Hematopoietic multipotent progenitor cell treated with erythropoietin and hydrocortisone succinate and interleukin-3 and kit ligand, for 8 days (in vitro differentiated cells): ENCODE data around the gene HNRNPH1.
"Not testable (repeated sequence)": the region's sequence is repeated elsewhere in the genome, so short reads cannot be mapped to it uniquely, and the experiment has no call there.

Experiments
- DNase-seq: peaks from one replicate; pipeline ENCODE4 v3.0.0-alpha.2; 2015

The HNRNPH1 gene

GRCh38 chr5:179623003-179623905, at the start of gene HNRNPH1:
Gene HNRNPH1 (minus strand): TSS chr5:179623671. CDS start chr5:179623133, 538 bp downstream.
- peak; percentile 99 for DNase-seq

- DNase-seq = peak; percentile 78
Observed at GRCh38 chr5:179668391-179668790, 44.9 kb upstream of the HNRNPH1 start.

GRCh38 chr5:179661647-179662046, 38.2 kb upstream of the HNRNPH1 start:
- not testable (repeated sequence) for DNase-seq

GRCh38 chr5:179658179-179658856, 34.8 kb upstream of the HNRNPH1 start:
- peak; percentile 32 for DNase-seq

- DNase-seq = not testable (repeated sequence)
Observed at GRCh38 chr5:179657302-179658178, 34.1 kb upstream of the HNRNPH1 start.

GRCh38 chr5:179653135-179653534, 29.7 kb upstream of the HNRNPH1 start:
- DNase-seq = not testable (repeated sequence)

- not testable (repeated sequence) for DNase-seq
Observed at GRCh38 chr5:179650245-179650644, 26.8 kb upstream of the HNRNPH1 start.

GRCh38 chr5:179649166-179649703, 25.8 kb upstream of the HNRNPH1 start:
- not testable (repeated sequence) for DNase-seq

GRCh38 chr5:179648410-179648809, 24.9 kb upstream of the HNRNPH1 start:
- DNase-seq = no peak

GRCh38 chr5:179644766-179645165, 21.3 kb upstream of the HNRNPH1 start:
- not testable (repeated sequence) for DNase-seq

GRCh38 chr5:179643141-179643920, 19.9 kb upstream of the HNRNPH1 start:
- DNase-seq = not testable (repeated sequence)

GRCh38 chr5:179642626-179643025, 19.2 kb upstream of the HNRNPH1 start:
- DNase-seq = not testable (repeated sequence)

GRCh38 chr5:179641745-179642144, 18.3 kb upstream of the HNRNPH1 start:
- not testable (repeated sequence) for DNase-seq

GRCh38 chr5:179639296-179639695, 15.8 kb upstream of the HNRNPH1 start:
- not testable (repeated sequence) for DNase-seq

- DNase-seq = not testable (repeated sequence)
Observed at GRCh38 chr5:179634370-179635172, 11.1 kb upstream of the HNRNPH1 start.

- not testable (repeated sequence) for DNase-seq
Observed at GRCh38 chr5:179633501-179634369, 10.3 kb upstream of the HNRNPH1 start.

GRCh38 chr5:179624841-179625271, 1.4 kb upstream of the HNRNPH1 start:
- DNase-seq = peak; percentile 46

- peak; percentile 72 for DNase-seq
Observed at GRCh38 chr5:179623906-179624741, 653 bp upstream of the HNRNPH1 start.
